HepG2 (cell line): ENCODE measurements around the gene SOSTDC1. TPM values are rescaled to one million over a fixed set of nuclear protein-coding genes. Genes with fewer than 3 reads are reported as not detected.

Source experiments
- ATAC-seq: fragments of 200-7000 bp; cut with Tn5 transposase; 3 replicates; pipeline ENCODE4 v1.9.1; 2020; ENCODE audit warnings: mild to moderate bottlenecking, moderate library complexity
- Bru-seq: library from RNA; stranded (reverse); fragments of 400-500 nt; gene quantifications from one replicate; lab custom pipeline; 2021; lab: Mats Ljungman, UMichigan
- BruChase-seq, 2 experiments: library from RNA; stranded (reverse); fragments of 400-500 nt; gene quantifications; one replicate each; lab custom pipeline; 2021; lab: Mats Ljungman, UMichigan
- BruUV-seq: library from RNA; stranded (reverse); fragments of 400-500 nt; replicated peaks from 2 replicates; lab custom pipeline; 2021; lab: Mats Ljungman, UMichigan
- CTCF ChIA-PET: fragments of 300-600 bp; formaldehyde crosslinking; extraction: SDS; loops from one replicate; lab custom pipeline; 2021; ENCODE audit warnings: low total read pairs, inconsistent platforms, low intra/inter-chr PET ratio; lab: Yijun Ruan, JAX
- POLR2A ChIA-PET: fragments of 350-600 bp; sonication (Branson Sonifier 250); formaldehyde crosslinking; loops from one replicate; lab custom pipeline; 2020; ENCODE audit warnings: antibody characterized with exemption, inconsistent platforms; lab: Yijun Ruan, JAX
- DNase-seq: peaks from one replicate; pipeline ENCODE4 v3.0.0-alpha.2; 2015; ENCODE audit warnings: low spot score
- FAIRE-seq: peaks from 3 replicates; lab custom pipeline; 2011; peaks lifted over from hg19 to GRCh38; lab: Jason Lieb, UNC
- H2AFZ ChIP-seq: one replicate; pipeline ENCODE4 v1.6.1; 2011; ENCODE audit warnings: low read length, inconsistent platforms
- H3K27ac ChIP-seq: fragments of 300-600 bp; 3 replicates; pipeline ENCODE4 v1.8.0; 2011; ENCODE audit warnings: mixed run types, mild to moderate bottlenecking, mixed read lengths, low read length, inconsistent platforms; ENCODE audit not compliant: insufficient read depth; ENCODE audit errors: extremely low read length
- H3K27me3 ChIP-seq, 2 experiments: fragments of 200-600 bp in 1 of 2; 2 replicates in 1 of 2; 3 replicates in 1 of 2; pipeline versions ENCODE4 v1.6.0 to v1.8.0; 2011; ENCODE audit warnings: low read length in 2 of 2, mild to moderate bottlenecking in 2 of 2, moderate library complexity in 2 of 2, inconsistent platforms in 1 of 2; ENCODE audit not compliant: insufficient read depth in 2 of 2, control insufficient read depth in 1 of 2
- H3K36me3 ChIP-seq, 2 experiments: fragments of 200-600 bp in 1 of 2; replicated peaks in 1 of 2; 2 replicates in 1 of 2; 3 replicates in 1 of 2; pipeline versions ENCODE4 v1.5.1 to v1.8.0; 2011; ENCODE audit warnings: low read length in 2 of 2, inconsistent platforms in 1 of 2; ENCODE audit not compliant: insufficient read depth in 2 of 2, control insufficient read depth in 1 of 2
- H3K4me1 ChIP-seq: 2 replicates; pipeline ENCODE4 v1.5.1; 2012; ENCODE audit warnings: low read length, inconsistent platforms; ENCODE audit not compliant: insufficient read depth
- H3K4me2 ChIP-seq: 2 replicates; pipeline ENCODE4 v1.6.0; 2011; ENCODE audit warnings: low read depth, low read length, inconsistent platforms
- H3K4me3 ChIP-seq, 3 experiments: fragments of 200-600 bp in 1 of 3; sonication (generic), shearing (Covaris generic) in 1 of 3; replicated peaks in 1 of 3; 2 replicates each; pipeline ENCODE4 v1.5.1; 2011 to 2016; ENCODE audit warnings: low read length in 3 of 3, inconsistent platforms in 2 of 3, low read depth in 2 of 3, mild to moderate bottlenecking in 2 of 3, control low read depth in 1 of 3, mixed read lengths in 1 of 3; ENCODE audit not compliant: insufficient read depth in 1 of 3
- H3K79me2 ChIP-seq: one replicate; pipeline ENCODE4 v1.6.1; 2011; ENCODE audit warnings: low read length, inconsistent platforms; ENCODE audit not compliant: insufficient read depth
- H3K9ac ChIP-seq: 2 replicates; pipeline ENCODE4 v1.6.0; 2011; ENCODE audit warnings: mild to moderate bottlenecking, low read depth, low read length, inconsistent platforms; ENCODE audit not compliant: insufficient read depth
- H3K9me3 ChIP-seq: 2 replicates; pipeline ENCODE4 v1.5.1; 2012; ENCODE audit warnings: mild to moderate bottlenecking, low read length
- H4K20me1 ChIP-seq: 2 replicates; pipeline ENCODE4 v1.6.0; 2011; ENCODE audit warnings: inconsistent platforms, mild to moderate bottlenecking, low read length, moderate library complexity; ENCODE audit not compliant: insufficient read depth
- FOSL2 ChIP-seq: sonication (generic); formaldehyde crosslinking; IDR thresholded peaks from 2 replicates; pipeline ENCODE4 v1.4.0; 2020; ENCODE audit warnings: missing genetic modification reagents
- HNRNPK ChIP-seq: fragments of 200-400 bp; formaldehyde crosslinking; IDR thresholded peaks from 2 replicates; pipeline ENCODE4 v1.6.1; 2018; ENCODE audit warnings: low read length, low read depth, moderate library complexity, mild to moderate bottlenecking; ENCODE audit not compliant: poor library complexity, severe bottlenecking
- PTBP1 ChIP-seq: fragments of 200-400 bp; formaldehyde crosslinking; IDR thresholded peaks from 2 replicates; pipeline ENCODE4 v1.6.1; 2018; ENCODE audit warnings: low read length, low read depth; ENCODE audit not compliant: poor library complexity, severe bottlenecking
- SOX13 ChIP-seq, 3 experiments: fragments of 450-650 bp in 1 of 3; sonication (generic) in 1 of 3; formaldehyde crosslinking in 1 of 3; IDR thresholded peaks in 2 of 3; conservative IDR thresholded peaks in 1 of 3; 2 replicates each; pipeline versions ENCODE4 v1.5.0 to v1.6.1; 2016 to 2020; ENCODE audit warnings: antibody characterized with exemption in 1 of 3, mild to moderate bottlenecking in 1 of 3, missing compliant biosample characterization in 1 of 3, missing genetic modification reagents in 1 of 3, moderate library complexity in 1 of 3
- TP53 ChIP-seq: sonication (generic); formaldehyde crosslinking; conservative IDR thresholded peaks from 2 replicates; pipeline ENCODE4 v1.4.0; 2020; ENCODE audit warnings: missing genetic modification reagents
- YEATS4 ChIP-seq: sonication (generic); formaldehyde crosslinking; IDR thresholded peaks from 2 replicates; pipeline ENCODE4 v1.4.0; 2020; ENCODE audit warnings: missing genetic modification reagents, borderline replicate concordance
- YY1 ChIP-seq: IDR thresholded peaks from 2 replicates; pipeline ENCODE4 v1.6.1; 2011; ENCODE audit warnings: low read length, low read depth, moderate library complexity, mild to moderate bottlenecking; ENCODE audit not compliant: insufficient read depth, insufficient replicate concordance
- ZNF251 ChIP-seq: sonication (generic); formaldehyde crosslinking; IDR thresholded peaks from 2 replicates; pipeline ENCODE4 v1.9.0; 2021; ENCODE audit warnings: mild to moderate bottlenecking, missing genetic modification reagents
- ZNF326 ChIP-seq: sonication (generic); formaldehyde crosslinking; IDR thresholded peaks from 2 replicates; pipeline ENCODE4 v1.4.0; 2020; ENCODE audit warnings: missing genetic modification reagents, borderline replicate concordance
- ZNF33A ChIP-seq: sonication (generic); formaldehyde crosslinking; IDR thresholded peaks from 2 replicates; pipeline ENCODE4 v1.5.1; 2020; ENCODE audit warnings: missing genetic modification reagents, mild to moderate bottlenecking, moderate library complexity, borderline replicate concordance
- ZNF557 ChIP-seq: sonication (generic); formaldehyde crosslinking; IDR thresholded peaks from 2 replicates; pipeline ENCODE4 v1.4.0; 2020; ENCODE audit warnings: missing genetic modification reagents
- ZNF670 ChIP-seq: sonication (generic); formaldehyde crosslinking; IDR thresholded peaks from 2 replicates; pipeline ENCODE4 v1.8.0; 2022; ENCODE audit warnings: mild to moderate bottlenecking, missing genetic modification reagents, borderline replicate concordance
- ZSCAN29 ChIP-seq: sonication (generic); formaldehyde crosslinking; conservative IDR thresholded peaks from 2 replicates; pipeline ENCODE4 v1.4.0; 2020; ENCODE audit warnings: mild to moderate bottlenecking, missing genetic modification reagents
- WGBS: methylation state at CpG from one replicate; pipeline ENCODE4 v1.1.6; 2017; ENCODE audit warnings: low lambda C conversion rate; 5-methylcytosine and 5-hydroxymethylcytosine counted together
- in situ Hi-C: cut with HindIII; loops from 2 replicates; pipeline ENCODE4 v1.10.0; 2017; ENCODE audit warnings: low pct_unique_long_range_greater_than_20kb; ENCODE audit not compliant: extremely low pct_ligation_motif_present
- intact Hi-C: fragments of 100-400 bp; cut with micrococcal nuclease; formaldehyde crosslinking; loops from one replicate; pipeline ENCODE4 v1.10.0; 2022; ENCODE audit not compliant: unreplicated experiment
- long read RNA-seq, 2 experiments: library from RNA in 1 of 2; library from polyadenylated mRNA in 1 of 2; stranded (forward) in 1 of 2; unstranded in 1 of 2; transcript quantifications; one replicate each; pipeline ENCODE4 v2.0.0, GENCODE V29; 2019 to 2022
- polyA minus RNA-seq, 3 experiments: library from RNA; depleted of rRNA, polyadenylated mRNA; stranded (reverse); fragments of >200 nt; gene quantifications; 2 replicates each; pipeline ENCODE4 v1.2.3, GENCODE V29; 2011; ENCODE audit warnings: low replicate concordance in 1 of 3
- polyA plus RNA-seq, 8 experiments: library from polyadenylated mRNA; depleted of rRNA in 3 of 8; stranded (reverse) in 7 of 8; unstranded in 1 of 8; fragments of >200 nt; fragmentation: Illumina TruSeq in 4 of 8; extraction: Trizol in 4 of 8; gene quantifications; 2 replicates each; pipeline versions ENCODE4 v1.2.1 to v1.2.3, GENCODE V29; 2011 to 2016; ENCODE audit warnings: low read depth in 4 of 8, missing spikeins in 1 of 8, mixed read lengths in 1 of 8; ENCODE audit not compliant: insufficient read depth in 1 of 8
- total RNA-seq, 5 experiments: library from RNA; depleted of rRNA; stranded (reverse); fragments of >200 nt; fragmentation: Illumina TruSeq; extraction: Trizol; gene quantifications; 2 replicates each; pipeline ENCODE4 v1.2.3, GENCODE V29; 2016; ENCODE audit warnings: low read depth in 1 of 5
- TF ChIP-seq, protein P1 (sequence below): IDR thresholded peaks from 2 replicates; pipeline ENCODE4 v1.6.1; 2016; ENCODE audit warnings: mild to moderate bottlenecking, missing biosample characterization, missing genetic modification reagents
- TF ChIP-seq, protein P2 (sequence below): sonication (generic); formaldehyde crosslinking; IDR thresholded peaks from 2 replicates; pipeline ENCODE4 v1.8.0; 2022; ENCODE audit warnings: low read depth, missing genetic modification reagents

The SOSTDC1 gene, protein sequence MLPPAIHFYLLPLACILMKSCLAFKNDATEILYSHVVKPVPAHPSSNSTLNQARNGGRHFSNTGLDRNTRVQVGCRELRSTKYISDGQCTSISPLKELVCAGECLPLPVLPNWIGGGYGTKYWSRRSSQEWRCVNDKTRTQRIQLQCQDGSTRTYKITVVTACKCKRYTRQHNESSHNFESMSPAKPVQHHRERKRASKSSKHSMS
- total RNA-seq (2016; rRNA removed; fragmentation: Illumina TruSeq; extraction: Trizol) (not detected in 2 replicates), polyA plus RNA-seq (2011; rRNA removed) (not detected in 2 replicates), polyA minus RNA-seq (2011; rRNA and poly(A)+ RNA removed; ENCODE audit: low replicate concordance) (not detected in 2 replicates), Bru-seq, nascent RNA (percentile 3 among the genes with signal in this experiment), BruChase-seq, experiment 1, labeled RNA remaining after a 6-hour chase (percentile 2 among the genes with signal in this experiment), BruChase-seq, experiment 2, labeled RNA remaining after a 2-hour chase (percentile 5 among the genes with signal in this experiment)
- total RNA-seq (2016; cell fraction: cytosol; rRNA removed; fragmentation: Illumina TruSeq; extraction: Trizol; ENCODE audit: low read depth): not detected in 2 replicates
- not detected in 2 replicates for total RNA-seq (2016; cell fraction: insoluble cytoplasmic fraction; rRNA removed; fragmentation: Illumina TruSeq; extraction: Trizol)
- not detected in 2 replicates for total RNA-seq (2016; cell fraction: membrane; rRNA removed; fragmentation: Illumina TruSeq; extraction: Trizol)
- not detected in 2 replicates for total RNA-seq (2016; cell fraction: nucleus; rRNA removed; fragmentation: Illumina TruSeq; extraction: Trizol)
- polyA plus RNA-seq (2011; cell fraction: cytosol; rRNA removed): not detected in 2 replicates
- polyA plus RNA-seq (2011; cell fraction: nucleus; rRNA removed): not detected in 2 replicates
- polyA plus RNA-seq (2012): not detected in 2 replicates
- not detected in 2 replicates for polyA plus RNA-seq (2016; cell fraction: cytosol; fragmentation: Illumina TruSeq; extraction: Trizol; ENCODE audit: low read depth)
- polyA plus RNA-seq (2016; cell fraction: insoluble cytoplasmic fraction; fragmentation: Illumina TruSeq; extraction: Trizol; ENCODE audit: low read depth): not detected in 2 replicates
- not detected in 2 replicates for polyA plus RNA-seq (2016; cell fraction: membrane; fragmentation: Illumina TruSeq; extraction: Trizol; ENCODE audit: low read depth)
- not detected in 2 replicates for polyA plus RNA-seq (2016; cell fraction: nucleus; fragmentation: Illumina TruSeq; extraction: Trizol; ENCODE audit: insufficient read depth, low read depth)
- not detected in 2 replicates for polyA minus RNA-seq (2011; cell fraction: cytosol; rRNA and poly(A)+ RNA removed)
- not detected in 2 replicates for polyA minus RNA-seq (2011; cell fraction: nucleus; rRNA and poly(A)+ RNA removed)
- long read RNA-seq, experiment 1: 0 reads
- long read RNA-seq, experiment 2: 0 reads

DNA sequence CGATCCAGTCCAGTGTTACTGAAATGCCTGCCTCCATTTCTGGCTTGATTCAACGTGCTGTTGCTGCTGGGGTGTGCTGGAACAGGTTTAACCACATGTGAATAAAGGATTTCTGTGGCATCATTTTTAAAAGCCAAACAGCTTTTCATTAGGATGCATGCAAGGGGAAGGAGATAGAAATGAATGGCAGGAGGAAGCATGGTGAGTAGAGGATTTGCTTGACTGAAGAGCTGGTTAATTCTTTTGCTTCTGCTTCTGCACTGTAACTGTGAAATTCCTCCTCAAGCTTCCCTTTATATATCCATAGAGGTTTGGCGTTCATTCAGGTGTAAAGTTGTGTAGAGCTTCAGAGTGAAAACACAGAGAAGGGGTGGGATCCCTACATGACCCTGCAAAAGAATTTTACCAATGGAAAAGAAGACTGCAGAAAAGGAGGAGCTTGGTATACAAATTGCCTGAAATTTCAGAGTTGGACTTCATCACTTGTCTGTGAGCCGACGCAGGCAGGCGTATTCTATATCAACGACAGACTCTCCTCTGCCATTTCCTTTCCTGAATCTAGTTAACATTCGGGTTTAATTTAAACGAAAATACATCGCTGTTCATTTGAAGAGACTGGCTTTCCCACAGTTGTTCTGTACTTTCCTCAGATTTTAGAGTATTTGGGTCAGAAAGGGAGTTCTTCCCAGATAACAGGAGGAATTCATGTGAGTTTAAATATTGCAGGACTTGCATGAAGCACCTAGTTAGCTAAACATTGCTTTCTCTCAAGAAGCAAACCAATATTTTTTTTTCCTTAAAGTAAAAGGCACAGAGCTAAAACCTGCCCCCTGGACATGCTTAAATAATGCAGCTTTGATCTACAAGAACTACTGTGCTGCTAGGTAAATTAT lies at the start of gene SOSTDC1:
TSS of gene SOSTDC1 (minus strand) at position 270 of the 893 bp plus-strand sequence. CDS start at position 200, 70 bp downstream.
- no peaks in the 10 kb centered on the region for H3K4me1 ChIP-seq
- no peak within 1 kb of the TSS for H2AFZ ChIP-seq
- no peaks in the 10 kb centered on the region for H3K27me3 ChIP-seq
- intact Hi-C loops (no loop called here), in situ Hi-C loops (no loop called here)
- 5% methylated on average over 10 of the region's 10 CpGs for WGBS
- DNase-seq (no peak), FAIRE-seq (no peak), ATAC-seq (no peak)
- no peak within 1 kb of the TSS for H3K4me3 ChIP-seq
- H4K20me1 ChIP-seq: no peaks in the 10 kb centered on the region
- H3K27ac ChIP-seq: no peak within 1 kb of the TSS
- H3K9me3 ChIP-seq: no peaks in the 10 kb centered on the region
- CTCF ChIA-PET: no interaction called here
- no peaks in the 10 kb centered on the region for H3K79me2 ChIP-seq
- POLR2A ChIA-PET: no interaction called here
- H3K4me2 ChIP-seq: no peak within 1 kb of the TSS
- BruUV-seq: no TSS peak
- no peak within 1 kb of the TSS for H3K9ac ChIP-seq
- no peaks in the 10 kb centered on the region for H3K36me3 ChIP-seq
- no peak for TF ChIP-seq ZNF33A (CRISPR knock-in tag)
- TF ChIP-seq PTBP1: no peak
- no peak for TF ChIP-seq ZNF557
- TF ChIP-seq ZNF251: no peak
- TF ChIP-seq ZNF326 (CRISPR knock-in tag): no peak
- TF ChIP-seq YEATS4 (CRISPR knock-in tag): no peak
- no peak for TF ChIP-seq ZNF670 (CRISPR knock-in tag)
- no peak for TF ChIP-seq TP53
- TF ChIP-seq, protein P1, sequence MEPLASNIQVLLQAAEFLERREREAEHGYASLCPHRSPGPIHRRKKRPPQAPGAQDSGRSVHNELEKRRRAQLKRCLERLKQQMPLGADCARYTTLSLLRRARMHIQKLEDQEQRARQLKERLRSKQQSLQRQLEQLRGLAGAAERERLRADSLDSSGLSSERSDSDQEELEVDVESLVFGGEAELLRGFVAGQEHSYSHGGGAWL (CRISPR knock-in tag): no peak
- no peak for TF ChIP-seq HNRNPK
- no peak for TF ChIP-seq FOSL2 (CRISPR knock-in tag)
- TF ChIP-seq ZSCAN29 (CRISPR knock-in tag): no peak
- no peak for TF ChIP-seq SOX13 (IDR thresholded peaks at IDR 0.05)
- TF ChIP-seq SOX13 (CRISPR knock-in tag; conservative IDR thresholded peaks at IDR 0.05 in 1 of 2, IDR thresholded peaks at IDR 0.05 in 1 of 2): no peak
- no peak for TF ChIP-seq YY1
- TF ChIP-seq, protein P2, sequence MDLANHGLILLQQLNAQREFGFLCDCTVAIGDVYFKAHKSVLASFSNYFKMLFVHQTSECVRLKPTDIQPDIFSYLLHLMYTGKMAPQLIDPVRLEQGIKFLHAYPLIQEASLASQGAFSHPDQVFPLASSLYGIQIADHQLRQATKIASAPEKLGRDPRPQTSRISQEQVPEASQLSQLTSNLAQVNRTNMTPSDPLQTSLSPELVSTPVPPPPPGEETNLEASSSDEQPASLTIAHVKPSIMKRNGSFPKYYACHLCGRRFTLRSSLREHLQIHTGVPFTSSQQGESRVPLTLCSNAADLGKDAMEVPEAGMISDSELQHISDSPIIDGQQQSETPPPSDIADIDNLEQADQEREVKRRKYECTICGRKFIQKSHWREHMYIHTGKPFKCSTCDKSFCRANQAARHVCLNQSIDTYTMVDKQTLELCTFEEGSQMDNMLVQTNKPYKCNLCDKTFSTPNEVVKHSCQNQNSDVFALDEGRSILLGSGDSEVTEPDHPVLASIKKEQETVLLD (CRISPR knock-in tag): no peak
